ENCODE measurements around the gene CDC37L1. TPM values are rescaled to one million over a fixed set of nuclear protein-coding genes. Genes with fewer than 3 reads are reported as not detected.

CDC37L1 gene
- total and polyA plus RNA-seq, 4 donors, result 17.8 to 26.3 (median 19.7) TPM

- intact Hi-C loops (cut with DNase I), result no loop called here
- H3K36me3 ChIP-seq (ENCODE audit: control insufficient read depth in 1 of 2, insufficient read depth in 2 of 2, low read length in 1 of 2), result peaks cover 0 to 7% of the 10 kb centered on the region in 2 donors
- H3K4me1 ChIP-seq (ENCODE audit: control insufficient read depth in 1 of 2, insufficient read depth in 2 of 2, low read length in 2 of 2), result peaks cover 5 to 8% of the 10 kb centered on the region in 2 donors
These were observed 10.3 kb downstream of the CDC37L1 start for GRCh38 chr9:4689687-4690104.

GRCh38 chr9:4690144-4690543 lies 10.8 kb downstream of the CDC37L1 start:
- no peak for ATAC-seq (ENCODE audit: low FRiP score)
- 87 to 90% methylated on average over 4 of the region's 4 CpGs for WGBS, 2 donors
- H3K27me3 ChIP-seq (ENCODE audit: control insufficient read depth in 1 of 2, insufficient read depth in 2 of 2, low read length in 1 of 2), result no peaks in the 10 kb centered on the region
- H3K27ac ChIP-seq (ENCODE audit: low read depth in 1 of 2, low read length in 2 of 2), result peak overlapping the region in 1 of 2 donors; percentile 62
- peaks cover 5% of the 10 kb centered on the region in 2 donors for H3K4me1 ChIP-seq (ENCODE audit: control insufficient read depth in 1 of 2, insufficient read depth in 2 of 2, low read length in 2 of 2)
- no peaks in the 10 kb centered on the region for H3K9me3 ChIP-seq (ENCODE audit: control insufficient read depth, low read length)
- H3K4me3 ChIP-seq (ENCODE audit: low read length in 2 of 2), result no peak overlapping the region
- no peak for DNase-seq
- intact Hi-C loops (cut with DNase I), result no loop called here
- H3K36me3 ChIP-seq (ENCODE audit: control insufficient read depth in 1 of 2, insufficient read depth in 2 of 2, low read length in 1 of 2), result peaks cover 0 to 3% of the 10 kb centered on the region in 2 donors

More at GRCh38 chr9:4689687-4690104, 10.3 kb downstream of the CDC37L1 start:
- ATAC-seq (ENCODE audit: low FRiP score) (peak; percentile 33), DNase-seq (no peak)
- WGBS, 2 donors, result 74 to 79% methylated on average over 1 of the region's 1 CpG
- H3K4me3 ChIP-seq (ENCODE audit: low read length in 2 of 2), result no peak overlapping the region
- H3K9me3 ChIP-seq (ENCODE audit: control insufficient read depth, low read length), result no peaks in the 10 kb centered on the region
- no peak overlapping the region for H3K27ac ChIP-seq (ENCODE audit: low read depth in 1 of 2, low read length in 2 of 2)
- H3K27me3 ChIP-seq (ENCODE audit: control insufficient read depth in 1 of 2, insufficient read depth in 2 of 2, low read length in 1 of 2), result no peaks in the 10 kb centered on the region

GRCh38 chr9:4691795-4692194 lies 12.4 kb downstream of the CDC37L1 start:
- H3K27me3 ChIP-seq (ENCODE audit: control insufficient read depth in 1 of 2, insufficient read depth in 2 of 2, low read length in 1 of 2), result no peaks in the 10 kb centered on the region
- DNase-seq, result no peak
- H3K36me3 ChIP-seq (ENCODE audit: control insufficient read depth in 1 of 2, insufficient read depth in 2 of 2, low read length in 1 of 2), result peaks cover 0 to 2% of the 10 kb centered on the region in 2 donors
- no peak overlapping the region for H3K4me3 ChIP-seq (ENCODE audit: low read length in 2 of 2)
- intact Hi-C loops (cut with DNase I), result no loop called here
- no peak for ATAC-seq (ENCODE audit: low FRiP score)
- no peaks in the 10 kb centered on the region for H3K9me3 ChIP-seq (ENCODE audit: control insufficient read depth, low read length)
- no peak overlapping the region for H3K27ac ChIP-seq (ENCODE audit: low read depth in 1 of 2, low read length in 2 of 2)
- H3K4me1 ChIP-seq (ENCODE audit: control insufficient read depth in 1 of 2, insufficient read depth in 2 of 2, low read length in 2 of 2), result peaks cover 2 to 5% of the 10 kb centered on the region in 2 donors
- WGBS, 2 donors, result 64 to 70% methylated on average over 3 of the region's 3 CpGs

- DNase-seq, result no peak
- H3K9me3 ChIP-seq (ENCODE audit: control insufficient read depth, low read length), result no peaks in the 10 kb centered on the region
- H3K4me3 ChIP-seq (ENCODE audit: low read length in 2 of 2), result no peak overlapping the region
- H3K27me3 ChIP-seq (ENCODE audit: control insufficient read depth in 1 of 2, insufficient read depth in 2 of 2, low read length in 1 of 2), result no peaks in the 10 kb centered on the region
- no peak for ATAC-seq (ENCODE audit: low FRiP score)
- 71 to 75% methylated on average over 3 of the region's 3 CpGs for WGBS, 2 donors
- H3K4me1 ChIP-seq (ENCODE audit: control insufficient read depth in 1 of 2, insufficient read depth in 2 of 2, low read length in 2 of 2), result no peaks in the 10 kb centered on the region
- H3K36me3 ChIP-seq (ENCODE audit: control insufficient read depth in 1 of 2, insufficient read depth in 2 of 2, low read length in 1 of 2), result no peaks in the 10 kb centered on the region
- intact Hi-C loops (cut with DNase I), result no loop called here
- no peak overlapping the region for H3K27ac ChIP-seq (ENCODE audit: low read depth in 1 of 2, low read length in 2 of 2)
These were observed 20.7 kb downstream of the CDC37L1 start for GRCh38 chr9:4700091-4700490.

GRCh38 chr9:4700932-4701331 lies 21.6 kb downstream of the CDC37L1 start:
- H3K27me3 ChIP-seq (ENCODE audit: control insufficient read depth in 1 of 2, insufficient read depth in 2 of 2, low read length in 1 of 2), result no peaks in the 10 kb centered on the region
- no peak overlapping the region for H3K27ac ChIP-seq (ENCODE audit: low read depth in 1 of 2, low read length in 2 of 2)
- no peaks in the 10 kb centered on the region for H3K4me1 ChIP-seq (ENCODE audit: control insufficient read depth in 1 of 2, insufficient read depth in 2 of 2, low read length in 2 of 2)
- DNase-seq (no peak), ATAC-seq (ENCODE audit: low FRiP score) (no peak)
- H3K4me3 ChIP-seq (ENCODE audit: low read length in 2 of 2), result no peak overlapping the region
- H3K36me3 ChIP-seq (ENCODE audit: control insufficient read depth in 1 of 2, insufficient read depth in 2 of 2, low read length in 1 of 2), result no peaks in the 10 kb centered on the region
- WGBS, 2 donors, result 76 to 78% methylated on average over 2 of the region's 2 CpGs
- no peaks in the 10 kb centered on the region for H3K9me3 ChIP-seq (ENCODE audit: control insufficient read depth, low read length)
- intact Hi-C loops (cut with DNase I), result no loop called here

- intact Hi-C loops (cut with DNase I), result no loop called here
- WGBS, 2 donors, result 51 to 54% methylated on average over 1 of the region's 1 CpG
- no peak for ATAC-seq (ENCODE audit: low FRiP score)
These were observed 22.2 kb downstream of the CDC37L1 start for GRCh38 chr9:4701526-4701925.

GRCh38 chr9:4704129-4704528 lies 24.8 kb downstream of the CDC37L1 start:
- H3K4me1 ChIP-seq (ENCODE audit: control insufficient read depth in 1 of 2, insufficient read depth in 2 of 2, low read length in 2 of 2), result no peaks in the 10 kb centered on the region
- intact Hi-C loops (cut with DNase I), result no loop called here
- no peaks in the 10 kb centered on the region for H3K36me3 ChIP-seq (ENCODE audit: control insufficient read depth in 1 of 2, insufficient read depth in 2 of 2, low read length in 1 of 2)
- no peak overlapping the region for H3K4me3 ChIP-seq (ENCODE audit: low read length in 2 of 2)
- H3K27ac ChIP-seq (ENCODE audit: low read depth in 1 of 2, low read length in 2 of 2), result no peak overlapping the region
- H3K9me3 ChIP-seq (ENCODE audit: control insufficient read depth, low read length), result no peaks in the 10 kb centered on the region
- DNase-seq (no peak), ATAC-seq (ENCODE audit: low FRiP score) (no peak)
- H3K27me3 ChIP-seq (ENCODE audit: control insufficient read depth in 1 of 2, insufficient read depth in 2 of 2, low read length in 1 of 2), result no peaks in the 10 kb centered on the region
- WGBS, 2 donors, result 92% methylated on average over 2 of the region's 2 CpGs

More at GRCh38 chr9:4701526-4701925, 22.2 kb downstream of the CDC37L1 start:
- no peaks in the 10 kb centered on the region for H3K27me3 ChIP-seq (ENCODE audit: control insufficient read depth in 1 of 2, insufficient read depth in 2 of 2, low read length in 1 of 2)
- no peak for DNase-seq
- no peaks in the 10 kb centered on the region for H3K4me1 ChIP-seq (ENCODE audit: control insufficient read depth in 1 of 2, insufficient read depth in 2 of 2, low read length in 2 of 2)
- H3K27ac ChIP-seq (ENCODE audit: low read depth in 1 of 2, low read length in 2 of 2), result no peak overlapping the region
- no peaks in the 10 kb centered on the region for H3K9me3 ChIP-seq (ENCODE audit: control insufficient read depth, low read length)
- H3K36me3 ChIP-seq (ENCODE audit: control insufficient read depth in 1 of 2, insufficient read depth in 2 of 2, low read length in 1 of 2), result no peaks in the 10 kb centered on the region
- no peak overlapping the region for H3K4me3 ChIP-seq (ENCODE audit: low read length in 2 of 2)

- WGBS, 2 donors, result 63 to 72% methylated on average over 2 of the region's 2 CpGs
- H3K36me3 ChIP-seq (ENCODE audit: control insufficient read depth in 1 of 2, insufficient read depth in 2 of 2, low read length in 1 of 2), result no peaks in the 10 kb centered on the region
- no peaks in the 10 kb centered on the region for H3K9me3 ChIP-seq (ENCODE audit: control insufficient read depth, low read length)
- no peak overlapping the region for H3K27ac ChIP-seq (ENCODE audit: low read depth in 1 of 2, low read length in 2 of 2)
- H3K4me1 ChIP-seq (ENCODE audit: control insufficient read depth in 1 of 2, insufficient read depth in 2 of 2, low read length in 2 of 2), result no peaks in the 10 kb centered on the region
- DNase-seq, result no peak
- H3K4me3 ChIP-seq (ENCODE audit: low read length in 2 of 2), result no peak overlapping the region
- no peak for ATAC-seq (ENCODE audit: low FRiP score)
- no peaks in the 10 kb centered on the region for H3K27me3 ChIP-seq (ENCODE audit: control insufficient read depth in 1 of 2, insufficient read depth in 2 of 2, low read length in 1 of 2)
- intact Hi-C loops (cut with DNase I), result no loop called here
These were observed 26.7 kb downstream of the CDC37L1 start for GRCh38 chr9:4706021-4706420.

- no peak for ATAC-seq (ENCODE audit: low FRiP score)
- H3K27ac ChIP-seq (ENCODE audit: low read depth in 1 of 2, low read length in 2 of 2), result no peak overlapping the region
- H3K4me3 ChIP-seq (ENCODE audit: low read length in 2 of 2), result no peak overlapping the region
- no peaks in the 10 kb centered on the region for H3K4me1 ChIP-seq (ENCODE audit: control insufficient read depth in 1 of 2, insufficient read depth in 2 of 2, low read length in 2 of 2)
- WGBS, 2 donors, result 66 to 68% methylated on average over 4 of the region's 4 CpGs
- H3K9me3 ChIP-seq (ENCODE audit: control insufficient read depth, low read length), result no peaks in the 10 kb centered on the region
- no peaks in the 10 kb centered on the region for H3K27me3 ChIP-seq (ENCODE audit: control insufficient read depth in 1 of 2, insufficient read depth in 2 of 2, low read length in 1 of 2)
- no peaks in the 10 kb centered on the region for H3K36me3 ChIP-seq (ENCODE audit: control insufficient read depth in 1 of 2, insufficient read depth in 2 of 2, low read length in 1 of 2)
- intact Hi-C loops (cut with DNase I), result no loop called here
- DNase-seq, result no peak
These were observed 27.7 kb downstream of the CDC37L1 start for GRCh38 chr9:4706971-4707622.
